ENCODE data around the gene CSNK2A1.

GRCh38 chr20:440148-440547, 103.4 kb downstream of the CSNK2A1 start:
- TF ChIP-seq REST (IDR thresholded peaks at IDR 0.05; ENCODE audit: low read depth) (no peak), RAD21 (IDR thresholded peaks at IDR 0.05; ENCODE audit: low read depth) (no peak)

All from Ishikawa (cell line).